NCI-H1417 (cell line): ENCODE data around the gene GPR146.
"Not testable (repeated sequence)": the region's sequence is repeated elsewhere in the genome, so short reads cannot be mapped to it uniquely, and the experiment has no call there.

Experiments used
- DNase-seq, 3 experiments: peaks; one replicate each; lab custom pipeline; 2025; lab: John Stamatoyannopoulos, UW

The GPR146 gene

DNA sequence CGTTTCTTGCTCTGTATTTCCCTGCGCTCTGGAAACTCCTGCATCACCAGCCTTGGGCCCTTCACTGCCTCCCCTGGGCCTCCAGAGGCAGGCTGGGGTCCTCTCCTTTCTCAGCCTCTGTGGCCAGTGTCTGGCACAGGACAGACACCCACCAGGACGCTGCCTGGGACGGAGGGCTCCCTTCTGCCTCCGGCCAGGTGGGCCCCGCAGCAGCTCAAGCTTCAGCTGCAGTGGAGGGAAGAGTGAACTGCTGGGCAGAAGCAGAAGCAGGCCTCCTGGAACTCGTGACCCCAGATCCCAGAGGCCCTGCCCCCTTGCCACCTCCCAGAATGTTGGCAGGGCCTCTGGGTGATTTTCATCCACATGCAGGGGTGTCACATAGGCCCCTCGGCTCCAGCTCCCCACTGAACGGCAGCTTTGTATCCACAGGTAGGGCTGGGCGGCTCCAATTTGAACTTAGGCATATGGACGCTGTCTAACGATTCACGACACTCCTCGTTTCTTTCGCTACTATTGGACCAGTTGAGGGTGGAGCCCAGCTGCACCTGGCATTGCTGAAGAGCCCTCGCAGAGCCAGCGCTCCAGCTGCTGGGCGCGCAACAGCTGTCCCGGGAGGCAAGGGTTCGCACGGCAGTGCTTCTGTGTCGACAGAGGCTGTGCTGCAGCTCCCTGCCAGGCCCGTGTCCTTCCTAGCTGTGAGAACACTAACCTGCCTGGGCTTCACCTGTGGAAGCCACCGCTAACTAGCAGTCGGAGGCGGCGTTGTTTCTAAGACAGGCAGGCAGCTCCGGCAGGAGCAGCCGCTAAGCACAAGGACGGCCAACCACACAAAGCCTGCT lies 18.4 kb upstream of the GPR146 start:
- peak; percentile 20 to 93 (median 34) for DNase-seq

GRCh38 chr7:1026721-1027161 lies 17.6 kb upstream of the GPR146 start:
- DNase-seq: peak in 1 of 3 experiments; percentile 36

GRCh38 chr7:1027242-1028043 lies 16.9 kb upstream of the GPR146 start:
- peak; percentile 39 to 63 (median 55) for DNase-seq

DNA sequence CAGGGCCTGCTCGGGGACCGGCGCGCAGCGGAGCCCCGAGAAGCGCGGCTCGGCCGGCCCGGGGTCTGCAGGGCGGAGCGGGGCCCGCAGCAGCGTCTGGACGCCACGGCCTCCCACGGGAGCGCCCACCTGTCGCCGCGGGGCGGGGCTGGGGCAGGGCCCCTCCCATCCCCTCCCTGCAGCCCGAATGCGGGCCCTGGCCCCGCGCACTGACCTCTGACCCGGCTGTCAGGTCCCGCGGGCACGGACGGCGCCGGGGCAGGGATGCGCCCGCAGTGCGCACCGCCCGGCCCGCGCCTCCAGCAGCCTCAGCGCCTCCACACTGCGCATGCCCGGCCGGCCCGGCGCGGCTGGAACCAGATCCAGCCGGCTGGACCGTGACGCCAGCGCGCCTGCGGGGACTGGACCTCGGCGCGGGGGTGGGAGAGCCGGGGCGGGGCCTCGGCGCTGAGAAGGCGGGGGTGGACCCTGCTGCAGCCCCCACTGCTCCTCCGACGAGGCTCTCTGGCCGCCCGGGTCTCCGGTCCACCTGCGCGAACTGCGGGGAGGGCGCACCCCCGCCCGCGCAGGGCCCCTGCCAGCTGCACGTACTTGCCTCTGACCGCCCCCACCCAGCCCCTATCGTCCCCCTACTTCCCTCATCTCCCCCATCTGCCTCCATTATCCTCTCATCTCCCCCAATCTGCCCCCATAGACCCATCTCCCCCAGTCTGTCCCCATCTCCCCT lies 16.1 kb upstream of the GPR146 start:
- DNase-seq: peak; percentile 89 to 92 (median 92)

GRCh38 chr7:1028775-1029636 lies 15.3 kb upstream of the GPR146 start:
- peak; percentile 27 to 74 (median 55) for DNase-seq

DNA sequence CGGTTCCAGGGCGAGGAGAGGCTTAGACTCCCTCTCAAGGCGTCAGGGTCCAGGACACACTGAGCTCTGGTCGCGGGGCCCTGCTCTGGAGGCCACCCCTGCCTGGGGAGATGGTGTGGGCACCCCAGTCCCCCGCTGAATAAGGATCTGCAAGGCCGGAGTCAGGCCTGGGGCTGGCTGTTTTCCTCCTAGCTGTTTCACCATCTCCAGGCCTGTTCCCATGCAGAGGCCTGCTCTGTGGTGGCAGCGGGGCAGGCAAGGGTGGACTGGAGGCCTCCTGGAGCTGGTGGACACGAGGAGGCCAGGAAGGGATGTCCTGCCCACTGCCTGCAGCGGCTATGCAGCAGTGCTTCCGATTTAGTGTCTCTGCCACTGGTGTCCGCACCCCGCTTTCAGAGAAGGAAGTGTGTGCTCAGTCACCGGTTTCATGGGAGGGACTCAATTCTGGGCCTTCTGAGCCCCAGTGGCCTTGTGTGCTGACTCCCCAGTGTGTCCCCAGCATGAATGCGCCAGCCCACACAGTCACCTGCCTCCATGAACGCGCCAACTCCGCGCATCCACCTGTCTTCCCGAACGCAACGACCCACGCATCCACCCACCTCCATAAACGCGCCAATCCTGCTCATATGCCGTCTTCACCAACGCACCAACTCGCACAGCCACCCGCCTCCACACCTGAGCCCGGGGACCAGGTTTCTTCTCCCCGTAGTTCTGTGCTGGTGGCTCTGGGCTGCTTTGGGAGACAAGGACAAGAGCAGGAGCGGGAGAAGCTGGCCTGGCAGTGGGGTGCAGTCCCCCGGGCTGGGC lies 14.5 kb upstream of the GPR146 start:
- peak in 1 of 3 experiments; percentile 10 for DNase-seq

- DNase-seq: peak; percentile 26 to 41 (median 27)
Measured at GRCh38 chr7:1030444-1031070, 13.8 kb upstream of the GPR146 start.

- DNase-seq: no peak
Measured at GRCh38 chr7:1031716-1032455, 12.5 kb upstream of the GPR146 start.

DNA sequence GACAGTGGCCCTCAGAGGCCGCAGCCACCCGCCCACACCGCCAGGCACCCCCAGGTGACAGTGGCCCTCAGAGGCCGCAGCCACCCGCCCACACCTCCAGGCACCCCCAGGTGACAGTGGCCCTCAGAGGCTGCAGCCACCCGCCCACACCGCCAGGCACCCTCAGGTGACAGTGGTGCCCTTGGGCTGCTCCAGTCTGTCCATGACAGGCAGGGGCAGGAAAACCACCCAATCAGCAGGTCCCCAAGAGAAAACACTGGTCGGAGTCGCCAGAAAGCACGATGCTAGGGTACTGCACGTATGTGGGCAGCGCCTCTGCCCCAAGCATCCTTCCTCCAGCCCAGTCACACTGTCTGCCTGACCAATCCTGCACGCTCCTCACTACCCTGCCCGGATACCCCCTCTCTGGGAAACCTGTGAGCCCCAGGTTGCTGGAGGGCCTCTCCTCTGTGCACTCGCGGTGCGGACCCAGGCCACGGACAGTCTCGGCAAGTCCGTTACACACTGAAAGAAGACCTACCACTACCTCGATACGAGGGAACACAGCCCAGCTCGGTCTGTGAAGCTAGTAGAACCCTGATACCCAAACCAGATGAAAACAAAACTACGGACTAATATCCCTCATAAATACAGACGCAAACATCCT lies 11.7 kb upstream of the GPR146 start:
- DNase-seq: no peak

DNA sequence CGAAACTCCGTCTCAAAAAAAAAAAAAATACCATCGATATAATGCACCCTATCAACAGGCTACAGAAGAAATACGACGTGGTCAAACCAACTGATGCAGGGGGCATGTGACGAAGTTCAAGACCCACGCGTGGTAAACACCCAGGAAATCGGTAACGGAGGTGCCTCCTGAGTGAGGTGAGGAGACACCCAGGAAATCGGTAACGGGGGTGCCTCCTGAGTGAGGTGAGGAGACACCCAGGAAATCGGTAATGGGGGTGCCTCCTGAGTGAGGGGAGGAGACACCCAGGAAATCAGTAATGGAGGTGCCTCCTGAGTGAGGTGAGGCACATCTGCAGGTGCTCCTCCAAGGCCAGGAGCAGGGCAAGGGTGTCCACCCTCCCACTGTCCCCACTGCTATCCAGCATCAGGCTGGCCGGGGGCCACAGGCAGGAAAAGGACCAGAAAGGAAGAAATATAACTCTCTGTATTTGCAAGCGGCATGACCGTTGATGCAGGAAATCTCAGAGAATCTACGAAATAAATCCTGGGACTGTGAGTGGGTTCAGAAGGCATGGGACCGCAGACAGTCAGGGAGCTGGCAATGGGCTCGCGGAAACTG lies 10.7 kb upstream of the GPR146 start:
- no peak for DNase-seq

DNA sequence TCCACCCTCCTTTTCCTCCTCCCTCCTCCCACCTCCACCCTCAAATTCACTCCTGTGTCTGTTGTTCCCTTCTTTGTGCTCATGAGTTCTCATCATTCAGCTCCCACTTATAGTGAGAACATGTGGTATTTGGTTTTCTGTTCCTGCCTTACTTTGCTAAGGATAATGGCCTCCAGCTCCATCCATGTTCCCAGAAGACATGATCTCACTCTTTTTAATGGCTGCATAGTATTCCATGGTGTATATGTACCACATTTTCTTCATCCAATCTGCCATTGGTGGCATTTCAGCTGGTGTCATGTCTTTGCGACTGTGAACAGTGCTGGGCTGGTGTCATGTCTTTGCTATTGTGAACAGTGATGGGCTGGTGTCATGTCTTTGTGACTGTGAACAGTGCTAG lies 9.6 kb upstream of the GPR146 start:
- DNase-seq: not testable (repeated sequence)

- DNase-seq: not testable (repeated sequence)
Measured at GRCh38 chr7:1036164-1036928, 8.0 kb upstream of the GPR146 start.

GRCh38 chr7:1040233-1040632 lies 4.1 kb upstream of the GPR146 start:
- not testable (repeated sequence) for DNase-seq

DNA sequence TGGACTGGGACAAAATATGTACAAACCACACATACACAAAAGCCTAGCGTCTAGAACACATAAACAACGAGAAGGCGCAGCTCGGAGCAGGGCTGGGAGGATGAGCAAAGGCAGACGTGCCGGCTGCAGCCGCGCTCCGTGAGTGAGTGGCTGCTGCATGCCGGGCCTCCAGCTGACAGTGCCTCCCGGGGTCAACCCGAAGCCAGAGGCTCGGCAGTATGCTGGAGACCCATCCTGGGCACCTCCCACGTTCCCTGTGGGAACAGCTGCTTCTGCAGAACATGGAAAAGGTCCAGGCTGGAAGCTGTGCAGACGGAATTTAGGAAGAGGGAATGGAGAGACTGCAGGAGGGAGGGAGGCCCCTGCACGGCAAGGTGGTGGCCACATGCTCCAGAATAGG lies 3.6 kb upstream of the GPR146 start:
- DNase-seq: peak in 1 of 3 experiments; percentile 16

GRCh38 chr7:1041551-1042491 lies 2.5 kb upstream of the GPR146 start:
- DNase-seq: no peak

DNA sequence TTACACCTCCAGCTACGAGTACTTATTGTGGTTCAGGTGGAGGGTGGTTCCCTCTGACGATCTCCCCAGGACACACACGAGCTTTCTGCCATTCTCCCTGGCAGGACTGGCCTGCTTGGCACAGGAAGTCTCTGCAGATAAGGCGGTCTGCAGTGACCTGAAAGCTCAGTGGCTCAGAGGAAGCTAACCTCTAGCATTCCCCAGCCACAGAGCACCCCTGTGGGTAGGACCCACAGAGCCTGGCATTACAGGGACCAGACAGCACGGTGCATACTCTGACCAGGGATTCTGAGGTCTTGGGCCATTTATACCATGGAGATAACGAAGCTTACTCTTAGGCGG lies 1.9 kb upstream of the GPR146 start:
- no peak for DNase-seq
